ENCODE results near the gene KRTCAP2.

The KRTCAP2 gene

GRCh38 chr1:155127967-155128754, 44.9 kb downstream of the KRTCAP2 start:
- H3K4me3 ChIP-seq (replicated peaks; ENCODE audit: low read depth, low read length), result peak overlapping the region; percentile 65

DNA sequence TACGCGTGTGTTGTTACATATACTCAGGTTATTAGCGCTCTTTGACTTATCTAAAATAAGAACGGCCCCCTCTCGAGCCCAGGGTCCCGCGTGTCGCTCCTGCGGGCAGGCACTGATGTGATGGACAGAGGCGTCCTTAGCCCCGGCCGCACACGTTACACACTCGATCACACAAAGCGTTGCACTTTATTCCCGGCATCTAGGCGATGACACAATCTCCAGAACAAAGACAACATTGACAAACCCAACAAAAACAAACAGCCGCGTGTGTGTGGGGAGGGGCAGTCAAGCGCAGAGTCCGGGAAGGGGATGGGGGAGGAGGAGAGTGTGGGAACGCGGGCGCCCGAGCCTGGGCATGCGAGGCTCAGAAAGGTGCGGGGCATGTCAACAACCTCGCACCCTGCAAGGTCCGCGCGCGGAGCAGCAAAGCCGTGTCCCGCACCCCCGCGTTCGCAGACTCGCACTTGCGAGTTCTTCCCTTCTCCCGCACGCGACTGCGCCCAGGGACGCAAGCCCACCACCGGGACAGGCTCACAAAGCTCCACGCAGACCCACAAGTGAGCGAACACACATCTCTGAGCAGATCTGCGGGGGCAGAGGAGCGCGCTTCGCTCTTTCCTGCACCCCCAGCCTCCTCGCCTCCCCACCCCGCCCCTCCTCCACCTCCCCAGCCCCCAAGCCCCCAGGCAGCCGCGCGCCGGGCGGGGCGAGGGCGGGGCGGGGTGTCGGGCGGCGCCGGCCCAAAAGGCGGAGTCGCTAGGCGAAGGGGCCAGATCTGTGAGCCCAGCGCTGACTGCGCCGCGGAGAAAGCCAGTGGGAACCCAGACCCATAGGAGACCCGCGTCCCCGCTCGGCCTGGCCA, 45.8 kb downstream of the KRTCAP2 start, which contains the start of gene EFNA1:
TSS of gene EFNA1 (plus strand) at position 772 of the 862 bp plus-strand sequence. CDS start 102 bp downstream, outside the sequence.
- TF ChIP-seq, protein P1, sequence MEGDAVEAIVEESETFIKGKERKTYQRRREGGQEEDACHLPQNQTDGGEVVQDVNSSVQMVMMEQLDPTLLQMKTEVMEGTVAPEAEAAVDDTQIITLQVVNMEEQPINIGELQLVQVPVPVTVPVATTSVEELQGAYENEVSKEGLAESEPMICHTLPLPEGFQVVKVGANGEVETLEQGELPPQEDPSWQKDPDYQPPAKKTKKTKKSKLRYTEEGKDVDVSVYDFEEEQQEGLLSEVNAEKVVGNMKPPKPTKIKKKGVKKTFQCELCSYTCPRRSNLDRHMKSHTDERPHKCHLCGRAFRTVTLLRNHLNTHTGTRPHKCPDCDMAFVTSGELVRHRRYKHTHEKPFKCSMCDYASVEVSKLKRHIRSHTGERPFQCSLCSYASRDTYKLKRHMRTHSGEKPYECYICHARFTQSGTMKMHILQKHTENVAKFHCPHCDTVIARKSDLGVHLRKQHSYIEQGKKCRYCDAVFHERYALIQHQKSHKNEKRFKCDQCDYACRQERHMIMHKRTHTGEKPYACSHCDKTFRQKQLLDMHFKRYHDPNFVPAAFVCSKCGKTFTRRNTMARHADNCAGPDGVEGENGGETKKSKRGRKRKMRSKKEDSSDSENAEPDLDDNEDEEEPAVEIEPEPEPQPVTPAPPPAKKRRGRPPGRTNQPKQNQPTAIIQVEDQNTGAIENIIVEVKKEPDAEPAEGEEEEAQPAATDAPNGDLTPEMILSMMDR (IDR thresholded peaks at IDR 0.05; ENCODE audit: insufficient read depth, low read length, poor library complexity, severe bottlenecking), result no peak
- no peaks in the 10 kb centered on the region; the same call in 1 of the 2 replicates for H3K27me3 ChIP-seq (replicated peaks; ENCODE audit: control insufficient read depth, insufficient read depth, low read length)
- DNase-seq (ENCODE audit: extremely low read depth, insufficient read length), result peak; percentile 34
- H3K36me3 ChIP-seq (ENCODE audit: control insufficient read depth, insufficient read depth, low read length), result no peaks in the 10 kb centered on the region
- H3K4me3 ChIP-seq (replicated peaks; ENCODE audit: low read depth, low read length), result peak within 1 kb of the TSS; percentile 65

More at GRCh38 chr1:155127967-155128754, 44.9 kb downstream of the KRTCAP2 start:
- no peak for DNase-seq (ENCODE audit: extremely low read depth, insufficient read length)
- Histone ChIP-seq H3K36me3 (ENCODE audit: control insufficient read depth, insufficient read depth, low read length) (no peaks in the 10 kb centered on the region), H3K27me3 (replicated peaks; ENCODE audit: control insufficient read depth, insufficient read depth, low read length) (no peaks in the 10 kb centered on the region; the same call in 1 of the 2 replicates)
- TF ChIP-seq, protein P1 (IDR thresholded peaks at IDR 0.05; ENCODE audit: insufficient read depth, low read length, poor library complexity, severe bottlenecking), result no peak

- H3K27me3 ChIP-seq (replicated peaks; ENCODE audit: control insufficient read depth, insufficient read depth, low read length), result no peaks in the 10 kb centered on the region; the same call in 1 of the 2 replicates
- DNase-seq (ENCODE audit: extremely low read depth, insufficient read length), result peak; percentile 42
- H3K4me3 ChIP-seq (replicated peaks; ENCODE audit: low read depth, low read length), result peak overlapping the region; percentile 65
- no peaks in the 10 kb centered on the region for H3K36me3 ChIP-seq (ENCODE audit: control insufficient read depth, insufficient read depth, low read length)
- TF ChIP-seq, protein P1 (IDR thresholded peaks at IDR 0.05; ENCODE audit: insufficient read depth, low read length, poor library complexity, severe bottlenecking), result no peak
These were observed 46.5 kb downstream of the KRTCAP2 start for GRCh38 chr1:155126556-155127104.

DNA sequence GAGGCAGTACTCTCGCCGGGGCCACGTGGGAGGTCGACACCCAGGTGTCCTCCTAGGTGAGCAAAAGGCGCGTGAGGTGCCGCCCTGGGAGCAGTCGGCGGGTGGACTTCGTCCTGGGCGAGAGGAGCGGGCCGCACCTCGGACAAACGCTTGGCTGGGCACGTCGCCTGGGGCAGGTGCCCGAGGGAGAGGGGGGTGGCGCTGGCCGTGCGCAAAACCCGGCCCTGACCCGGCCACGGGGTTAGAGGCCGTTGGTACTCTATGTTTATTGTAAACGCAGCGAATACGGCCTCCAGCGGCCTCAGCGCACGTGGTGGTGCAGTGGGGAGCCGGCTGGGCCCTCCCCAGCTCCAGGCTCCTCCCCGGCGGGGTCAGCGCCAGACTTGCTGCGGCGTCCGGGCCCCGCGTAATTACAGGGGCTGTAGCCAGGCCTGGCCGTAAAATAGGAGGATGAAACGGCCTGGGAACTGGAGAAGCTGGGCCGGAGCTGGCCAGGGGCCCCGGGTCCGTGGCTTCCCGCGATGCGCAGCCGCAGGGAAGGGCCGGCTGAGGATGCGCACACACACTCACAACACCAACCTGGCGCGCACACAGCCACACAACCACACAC, 47.1 kb downstream of the KRTCAP2 start:
- no peak overlapping the region for H3K4me3 ChIP-seq (replicated peaks; ENCODE audit: low read depth, low read length)

GRCh38 chr1:155125511-155125945, 47.6 kb downstream of the KRTCAP2 start:
- DNase-seq (ENCODE audit: extremely low read depth, insufficient read length), result no peak
- Histone ChIP-seq H3K27me3 (replicated peaks; ENCODE audit: control insufficient read depth, insufficient read depth, low read length) (no peaks in the 10 kb centered on the region; the same call in 1 of the 2 replicates), H3K36me3 (ENCODE audit: control insufficient read depth, insufficient read depth, low read length) (no peaks in the 10 kb centered on the region), H3K4me3 (replicated peaks; ENCODE audit: low read depth, low read length) (no peak overlapping the region)
- TF ChIP-seq, protein P1 (IDR thresholded peaks at IDR 0.05; ENCODE audit: insufficient read depth, low read length, poor library complexity, severe bottlenecking), result no peak

More for the DNA sequence above, 47.1 kb downstream of the KRTCAP2 start:
- Histone ChIP-seq H3K27me3 (replicated peaks; ENCODE audit: control insufficient read depth, insufficient read depth, low read length) (no peaks in the 10 kb centered on the region; the same call in 1 of the 2 replicates), H3K36me3 (ENCODE audit: control insufficient read depth, insufficient read depth, low read length) (no peaks in the 10 kb centered on the region)
- no peak for DNase-seq (ENCODE audit: extremely low read depth, insufficient read length)
- TF ChIP-seq, protein P1 (IDR thresholded peaks at IDR 0.05; ENCODE audit: insufficient read depth, low read length, poor library complexity, severe bottlenecking), result no peak

Data from GM06990 (cell line).